Suprapubic skin (tissue), 3 donors: Measurements from ENCODE around the gene TCF12.

Experiments
- POLR2AphosphoS5 ChIP-seq, 3 donors: sonication (generic); formaldehyde crosslinking; IDR thresholded peaks; one replicate each; pipeline ENCODE4 v1.6.1; 2017; ENCODE audit warnings: antibody characterized with exemption in 3 of 3
- TF ChIP-seq, protein P1 (sequence below), 2 donors: fragments of 200-600 bp in 1 of 2; fragments of 450-650 bp in 1 of 2; sonication (generic) in 1 of 2; IDR thresholded peaks; one replicate each; pipeline ENCODE4 v1.5.1; 2016 to 2019; ENCODE audit warnings: antibody characterized with exemption in 2 of 2, mild to moderate bottlenecking in 1 of 2, moderate library complexity in 1 of 2

DNA sequence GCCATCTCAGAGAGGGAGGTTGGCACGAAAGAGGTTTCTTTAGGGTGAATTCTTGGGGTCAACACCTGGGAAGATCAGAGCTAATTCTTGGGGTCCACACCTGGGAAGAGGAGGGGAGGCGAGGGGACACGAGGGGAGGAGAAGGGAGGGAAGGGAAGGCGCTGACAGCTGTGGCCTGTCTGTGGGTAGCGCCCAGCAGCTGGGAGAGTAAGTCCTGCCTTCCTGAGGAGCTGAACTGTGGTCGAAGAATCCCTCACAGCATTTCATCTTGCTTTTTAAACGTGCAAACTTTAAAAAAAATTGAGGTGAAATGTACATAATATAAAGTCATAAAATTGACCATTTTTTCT lies 394.7 kb downstream of the TCF12 start:
- TF ChIP-seq, protein P1, sequence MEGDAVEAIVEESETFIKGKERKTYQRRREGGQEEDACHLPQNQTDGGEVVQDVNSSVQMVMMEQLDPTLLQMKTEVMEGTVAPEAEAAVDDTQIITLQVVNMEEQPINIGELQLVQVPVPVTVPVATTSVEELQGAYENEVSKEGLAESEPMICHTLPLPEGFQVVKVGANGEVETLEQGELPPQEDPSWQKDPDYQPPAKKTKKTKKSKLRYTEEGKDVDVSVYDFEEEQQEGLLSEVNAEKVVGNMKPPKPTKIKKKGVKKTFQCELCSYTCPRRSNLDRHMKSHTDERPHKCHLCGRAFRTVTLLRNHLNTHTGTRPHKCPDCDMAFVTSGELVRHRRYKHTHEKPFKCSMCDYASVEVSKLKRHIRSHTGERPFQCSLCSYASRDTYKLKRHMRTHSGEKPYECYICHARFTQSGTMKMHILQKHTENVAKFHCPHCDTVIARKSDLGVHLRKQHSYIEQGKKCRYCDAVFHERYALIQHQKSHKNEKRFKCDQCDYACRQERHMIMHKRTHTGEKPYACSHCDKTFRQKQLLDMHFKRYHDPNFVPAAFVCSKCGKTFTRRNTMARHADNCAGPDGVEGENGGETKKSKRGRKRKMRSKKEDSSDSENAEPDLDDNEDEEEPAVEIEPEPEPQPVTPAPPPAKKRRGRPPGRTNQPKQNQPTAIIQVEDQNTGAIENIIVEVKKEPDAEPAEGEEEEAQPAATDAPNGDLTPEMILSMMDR (IDR thresholded peaks at IDR 0.05) = no peak
- no peak for TF ChIP-seq POLR2AphosphoS5 (IDR thresholded peaks at IDR 0.05)
